Tongue (tissue), 2 donors: Measurements from ENCODE around the gene PCDHGA11. TPM values are rescaled to one million over a fixed set of nuclear protein-coding genes. Genes with fewer than 3 reads are reported as not detected.
"Not testable (repeated sequence)": the region's sequence is repeated elsewhere in the genome, so short reads cannot be mapped to it uniquely, and the experiment has no call there.

Experiments used
- DNase-seq: peaks from one replicate; pipeline ENCODE4 v3.0.0-alpha.2; 2015
- total RNA-seq: library from RNA; depleted of rRNA; stranded (reverse); fragments of >200 nt; gene quantifications from one replicate; pipeline ENCODE4 v1.2.3, GENCODE V29; 2014

The PCDHGA11 gene
- total RNA-seq, 1 donor from 2014 or later: 7.5 TPM

GRCh38 chr5:141398608-141399007 lies 22.2 kb upstream of the PCDHGA11 start:
- no peak for DNase-seq

- no peak for DNase-seq
Observed at GRCh38 chr5:141399555-141400258, 21.1 kb upstream of the PCDHGA11 start.

- DNase-seq: peak; percentile 33
Observed at GRCh38 chr5:141402553-141403243, 18.2 kb upstream of the PCDHGA11 start, which contains the start of gene PCDHGA9. Gene PCDHGA9 (plus strand): TSS chr5:141402778. CDS start chr5:141402953, 175 bp downstream.

- no peak for DNase-seq
Observed at GRCh38 chr5:141403387-141403786, 17.5 kb upstream of the PCDHGA11 start.

- DNase-seq: peak; percentile 50
Observed at GRCh38 chr5:141407790-141408505, 12.9 kb upstream of the PCDHGA11 start, which contains the start of gene PCDHGB6. Gene PCDHGB6 (plus strand): TSS chr5:141408021. CDS start chr5:141408203, 182 bp downstream.

- no peak for DNase-seq
Observed at GRCh38 chr5:141409598-141410306, 11.1 kb upstream of the PCDHGA11 start.

- no peak for DNase-seq
Observed at GRCh38 chr5:141411575-141411974, 9.3 kb upstream of the PCDHGA11 start.

GRCh38 chr5:141412854-141413539 lies 7.9 kb upstream of the PCDHGA11 start, which contains the start of gene PCDHGA10:
Gene PCDHGA10 (plus strand): TSS chr5:141412987. CDS start chr5:141413176, 189 bp downstream.
- peak; percentile 39 for DNase-seq

- DNase-seq: no peak
Observed at GRCh38 chr5:141413540-141414069, 7.2 kb upstream of the PCDHGA11 start.

GRCh38 chr5:141414548-141415274 lies 6.1 kb upstream of the PCDHGA11 start:
- DNase-seq: not testable (repeated sequence)

- not testable (repeated sequence) for DNase-seq
Observed at GRCh38 chr5:141415275-141415618, 5.6 kb upstream of the PCDHGA11 start.

- DNase-seq: peak; percentile 64
Observed at GRCh38 chr5:141417494-141418172, 3.2 kb upstream of the PCDHGA11 start, which contains the start of gene PCDHGB7. Gene PCDHGB7 (plus strand): TSS chr5:141417677. CDS start chr5:141417860, 183 bp downstream.

- no peak for DNase-seq
Observed at GRCh38 chr5:141419074-141419880, 1.6 kb upstream of the PCDHGA11 start.

GRCh38 chr5:141421489-141421855 lies 621 bp downstream of the PCDHGA11 start:
- no peak for DNase-seq

GRCh38 chr5:141422742-141423291 lies 2.0 kb downstream of the PCDHGA11 start:
- no peak for DNase-seq

- DNase-seq: no peak
Observed at GRCh38 chr5:141427783-141428426, 7.1 kb downstream of the PCDHGA11 start.

- peak; percentile 31 for DNase-seq
Observed at GRCh38 chr5:141430332-141431113, 9.7 kb downstream of the PCDHGA11 start, which contains the start of gene PCDHGA12. Gene PCDHGA12 (plus strand): TSS chr5:141430507. CDS start chr5:141430760, 253 bp downstream.
